ENCODE measurements around the gene PRKCSH.
"Not testable (repeated sequence)": the region's sequence is repeated elsewhere in the genome, so short reads cannot be mapped to it uniquely, and the experiment has no call there.

Gene PRKCSH

DNA sequence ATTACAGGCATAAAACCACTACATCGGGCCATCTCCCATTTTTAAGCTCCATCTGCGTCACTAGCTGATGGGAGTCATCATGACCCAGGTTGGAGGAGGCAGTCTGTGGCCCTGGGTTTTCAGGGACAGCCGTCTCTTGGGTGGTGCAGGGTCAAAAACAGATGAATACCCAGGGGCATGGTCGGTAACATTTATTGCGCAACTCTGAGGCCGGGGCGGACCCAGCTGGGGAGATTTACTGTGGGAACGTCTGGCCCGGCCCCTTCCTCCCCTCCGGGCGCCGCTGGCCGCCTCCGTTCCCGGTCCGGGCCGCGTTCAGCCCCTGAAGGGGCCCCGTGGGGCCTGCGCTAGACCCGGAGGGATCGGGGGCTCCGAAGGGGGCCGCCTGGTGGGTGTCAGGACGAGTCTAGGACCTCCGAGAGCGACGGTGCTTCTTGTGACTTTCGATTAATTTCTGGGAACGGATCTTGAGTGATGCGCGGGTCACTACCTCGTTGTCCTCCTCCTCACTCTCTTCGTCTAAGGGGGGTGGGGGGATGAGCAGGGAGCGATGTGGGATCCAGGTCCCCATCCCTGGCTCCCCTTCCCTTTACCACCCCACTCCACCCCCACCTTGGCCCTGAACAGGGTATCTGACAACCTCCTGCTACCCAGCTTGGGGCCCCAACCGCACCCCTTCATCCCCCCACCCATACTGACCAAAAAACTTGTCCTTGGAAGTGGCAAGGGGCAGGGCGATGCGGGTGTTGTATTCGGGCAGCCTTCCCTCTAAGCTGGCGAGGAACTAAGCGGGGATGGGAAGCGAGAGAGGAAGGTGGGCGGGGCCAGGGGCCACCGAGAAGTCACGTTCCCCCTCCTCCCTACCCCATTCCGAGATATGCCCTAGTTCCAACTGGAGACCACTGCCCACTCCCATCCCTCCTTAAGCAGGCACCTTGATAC lies 14.7 kb upstream of the PRKCSH start:
- no peak for DNase-seq (ENCODE audit: low spot score)

DNA sequence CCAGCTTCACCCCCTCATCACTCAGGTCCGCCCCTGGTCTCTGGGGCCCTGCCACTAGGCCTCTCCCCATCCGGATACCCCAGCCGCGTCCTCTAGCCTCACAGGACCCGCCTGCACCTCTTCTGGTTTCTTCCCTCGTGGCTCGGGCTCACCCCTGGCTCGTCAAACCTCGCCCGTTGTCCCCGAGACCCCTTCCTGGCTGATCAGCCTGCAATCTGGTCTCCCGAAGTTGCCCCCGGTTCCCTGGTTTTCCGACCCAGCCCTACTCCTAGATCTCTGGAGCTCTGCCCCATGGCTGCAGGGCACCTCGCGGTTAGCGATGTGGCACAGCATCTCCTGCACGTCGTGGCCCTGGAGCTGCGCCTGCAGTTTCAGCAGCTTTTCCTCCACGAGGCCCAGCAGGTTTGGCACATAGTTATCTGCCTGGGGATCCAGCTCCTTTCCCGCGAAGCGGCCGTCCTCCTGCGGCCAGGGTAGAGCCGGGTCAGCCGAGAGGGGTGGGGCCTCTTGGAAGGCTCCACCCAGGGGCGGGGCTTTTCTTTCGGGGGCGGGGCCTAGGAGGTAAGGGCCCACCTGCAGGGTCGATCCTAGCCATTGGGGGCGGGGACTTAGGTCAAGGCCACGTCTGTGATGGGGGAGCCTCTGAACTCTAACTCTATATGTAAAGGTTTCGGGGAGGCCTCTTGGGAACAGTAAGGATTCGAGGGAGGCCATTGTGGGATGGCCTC lies 13.9 kb upstream of the PRKCSH start:
- DNase-seq (ENCODE audit: low spot score), result no peak

DNA sequence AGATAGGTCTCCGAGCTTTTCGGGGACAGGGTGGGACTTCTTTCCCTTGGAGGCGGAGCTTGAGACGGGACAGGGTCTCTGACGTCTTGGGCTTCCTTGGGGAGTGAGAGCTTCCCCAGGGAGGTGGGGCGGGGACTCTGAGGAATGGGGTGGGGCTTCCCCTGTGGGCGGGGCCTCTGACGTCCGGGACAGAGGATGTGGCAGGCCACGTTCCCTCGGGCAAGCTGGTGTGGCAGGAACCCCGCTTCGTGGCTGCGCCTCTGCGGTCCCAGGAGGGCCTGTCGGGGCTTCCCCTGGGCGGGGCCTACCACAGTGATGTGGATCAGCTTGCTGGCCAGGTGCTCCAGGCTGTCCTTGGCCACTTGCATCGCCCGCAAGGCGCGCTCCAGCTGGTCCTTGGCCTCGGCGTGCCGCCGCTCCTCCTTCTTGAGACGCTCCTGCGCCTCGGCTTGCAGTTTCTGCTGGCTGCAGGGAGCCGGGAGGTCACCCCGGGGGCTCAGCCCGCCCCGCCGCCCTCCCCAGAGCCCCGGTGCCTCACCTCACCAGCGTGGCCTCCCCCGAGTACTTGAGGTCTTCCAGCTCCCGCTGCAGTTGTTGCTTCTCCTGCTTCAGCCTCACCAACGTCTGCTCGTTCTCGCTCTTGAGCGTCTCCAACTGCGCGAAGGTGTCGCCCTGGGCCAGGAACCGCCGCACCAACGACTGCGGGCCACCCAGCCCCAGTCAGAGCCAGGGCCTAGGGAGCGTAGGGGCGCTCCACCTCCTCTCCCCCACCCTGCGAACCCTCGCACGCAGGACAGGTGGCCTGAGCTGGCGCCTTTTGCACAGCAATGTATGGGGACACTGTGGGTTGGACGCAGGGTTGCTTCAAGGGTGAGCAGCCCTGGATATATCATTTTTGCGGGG lies 13.0 kb upstream of the PRKCSH start:
- DNase-seq (ENCODE audit: low spot score), result peak; percentile 86

DNA sequence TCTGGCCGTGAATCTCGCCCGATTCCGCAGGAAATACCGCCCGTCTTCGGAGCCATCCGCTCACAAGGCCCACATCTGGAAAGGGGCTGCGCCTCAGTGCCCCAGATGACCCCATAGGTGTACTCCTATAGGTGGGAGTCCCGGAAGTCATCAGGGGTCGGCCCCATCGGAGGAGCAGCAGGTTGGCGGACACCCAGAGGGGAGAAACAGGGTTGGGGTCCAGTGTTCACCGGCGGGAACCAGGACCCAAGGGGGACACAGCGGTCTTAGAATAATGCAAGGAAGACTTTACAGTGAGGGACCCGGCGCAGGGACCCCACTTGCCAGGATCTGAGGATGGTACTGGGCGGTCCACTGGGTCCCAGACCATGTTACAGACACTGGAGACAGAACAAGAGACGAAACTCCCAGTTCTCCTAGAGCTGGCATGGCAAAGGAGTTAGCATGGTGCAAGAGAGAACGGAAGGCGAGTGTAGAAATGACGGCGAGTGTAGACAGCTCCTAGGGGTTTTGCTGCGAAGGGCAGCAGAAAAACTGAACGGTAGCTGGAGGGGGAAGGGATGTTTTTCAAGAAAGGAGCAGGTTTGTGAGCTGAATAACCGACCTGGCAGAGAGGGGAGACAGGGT lies 12.2 kb upstream of the PRKCSH start:
- no peak for DNase-seq (ENCODE audit: low spot score)

DNA sequence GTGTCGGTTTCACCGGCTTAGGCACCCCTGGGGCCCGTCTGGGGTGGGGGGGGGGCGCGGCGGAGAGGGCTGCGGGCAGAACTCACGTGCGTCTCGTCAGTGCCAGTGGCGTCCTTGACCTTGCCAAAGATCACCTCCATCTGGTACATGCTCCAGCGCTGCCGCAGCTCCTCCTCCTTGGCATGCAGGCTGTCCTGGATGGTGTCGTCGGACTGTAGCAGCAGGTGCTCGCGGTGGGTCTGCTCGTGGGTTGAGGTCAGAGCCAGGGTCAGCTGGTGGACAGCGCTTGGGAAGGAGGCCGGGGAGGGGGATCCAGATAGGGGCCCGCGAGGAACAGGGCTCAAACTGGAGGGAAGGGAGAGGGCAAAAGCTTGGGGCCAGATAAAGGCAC lies 11.6 kb upstream of the PRKCSH start:
- DNase-seq (ENCODE audit: low spot score), result no peak

DNA sequence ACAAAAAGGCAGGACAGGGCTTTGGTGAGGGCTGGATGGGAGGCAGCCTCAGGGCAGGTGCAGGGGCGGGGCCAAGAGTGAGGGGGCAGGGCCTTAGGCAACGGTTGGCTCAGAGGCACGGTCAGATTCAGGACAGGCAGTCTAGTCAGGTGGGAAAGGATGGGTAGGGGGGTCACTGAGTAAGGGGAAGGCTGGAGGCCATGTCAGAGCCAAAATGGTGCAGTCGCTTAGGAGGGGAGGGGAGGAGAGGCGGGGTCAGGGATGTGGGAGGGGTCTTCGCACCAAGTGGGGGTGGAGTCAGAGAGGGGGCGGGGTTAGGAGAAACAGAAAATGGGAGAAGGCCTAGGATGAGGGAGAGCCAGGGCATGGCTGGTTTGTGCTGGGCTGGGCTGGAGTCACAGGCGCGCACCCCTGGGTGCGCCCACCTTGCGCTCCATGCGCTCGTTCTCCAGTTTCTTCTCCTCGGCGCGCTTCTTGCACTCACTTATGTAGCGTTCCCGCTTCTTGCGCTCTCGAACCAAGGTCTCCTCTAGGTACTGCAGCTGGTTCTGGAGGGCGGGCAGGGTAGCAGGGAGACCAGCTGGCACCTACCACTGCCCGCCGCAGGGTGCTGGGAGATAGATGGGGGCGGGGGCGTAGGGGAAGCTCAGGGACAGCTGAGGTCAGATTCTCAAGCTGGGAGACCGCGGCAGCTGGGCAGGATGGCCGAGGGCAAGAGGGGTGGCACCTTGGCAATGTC lies 9.5 kb upstream of the PRKCSH start:
- DNase-seq (ENCODE audit: low spot score), result no peak

DNA sequence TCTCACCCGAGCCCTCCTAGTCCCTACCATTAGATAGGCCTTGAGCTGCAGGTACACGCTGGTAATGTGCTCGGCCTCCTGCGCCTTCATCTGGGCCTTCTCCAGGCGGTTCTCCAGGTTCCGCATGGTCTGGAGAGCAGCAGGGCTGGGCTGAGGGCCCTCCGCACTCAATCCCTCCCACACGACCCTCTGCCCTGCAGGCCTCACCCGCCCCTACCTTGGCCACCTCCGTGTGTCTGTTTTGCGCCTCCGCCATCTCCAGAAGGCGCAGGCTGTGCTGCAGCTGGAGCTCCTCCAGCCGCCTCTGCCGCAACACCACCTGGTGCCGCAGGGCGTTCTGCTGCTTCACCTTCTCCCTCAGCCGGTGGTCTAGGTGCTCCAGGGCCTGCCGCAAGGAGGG lies 8.8 kb upstream of the PRKCSH start:
- DNase-seq (ENCODE audit: low spot score), result no peak

DNA sequence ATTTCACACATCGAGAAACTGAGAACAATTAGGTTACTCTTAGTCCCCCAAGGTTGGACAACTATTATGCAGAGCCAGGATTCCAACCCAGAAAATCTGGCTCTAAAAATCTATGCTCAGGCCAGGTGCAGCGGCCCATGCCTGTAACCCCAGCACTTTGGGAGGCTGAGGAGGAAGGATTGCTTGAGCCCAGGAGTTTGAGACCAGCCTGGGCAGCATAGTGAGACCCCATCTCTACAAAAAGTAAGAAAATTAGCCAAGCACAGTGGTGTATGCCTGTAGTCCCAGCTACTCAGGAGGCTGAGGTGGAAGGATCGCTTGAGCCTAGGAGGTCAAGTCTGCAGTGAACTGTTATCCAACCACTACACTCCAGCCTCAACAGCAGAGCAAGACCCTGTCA lies 1.9 kb upstream of the PRKCSH start:
- DNase-seq (ENCODE audit: low spot score), result not testable (repeated sequence)

DNA sequence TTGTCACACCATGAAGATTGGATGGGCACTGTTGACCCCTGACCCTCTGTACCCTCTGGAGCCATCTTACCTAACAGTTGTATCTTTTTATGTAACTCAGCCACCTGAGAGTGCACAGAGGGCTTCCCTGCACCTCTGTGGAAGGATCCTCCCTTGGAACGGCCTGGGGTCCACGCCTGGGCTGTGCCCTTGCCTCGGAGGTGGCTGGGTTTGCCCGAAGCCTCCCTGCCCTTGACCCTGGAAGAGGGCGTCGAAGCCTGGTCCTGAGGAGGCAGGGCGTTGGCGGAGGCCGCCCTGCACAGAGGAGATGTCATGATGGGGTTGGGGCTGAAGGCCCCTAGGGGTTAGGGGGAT lies 755 bp upstream of the PRKCSH start:
- DNase-seq (ENCODE audit: low spot score), result no peak

DNA sequence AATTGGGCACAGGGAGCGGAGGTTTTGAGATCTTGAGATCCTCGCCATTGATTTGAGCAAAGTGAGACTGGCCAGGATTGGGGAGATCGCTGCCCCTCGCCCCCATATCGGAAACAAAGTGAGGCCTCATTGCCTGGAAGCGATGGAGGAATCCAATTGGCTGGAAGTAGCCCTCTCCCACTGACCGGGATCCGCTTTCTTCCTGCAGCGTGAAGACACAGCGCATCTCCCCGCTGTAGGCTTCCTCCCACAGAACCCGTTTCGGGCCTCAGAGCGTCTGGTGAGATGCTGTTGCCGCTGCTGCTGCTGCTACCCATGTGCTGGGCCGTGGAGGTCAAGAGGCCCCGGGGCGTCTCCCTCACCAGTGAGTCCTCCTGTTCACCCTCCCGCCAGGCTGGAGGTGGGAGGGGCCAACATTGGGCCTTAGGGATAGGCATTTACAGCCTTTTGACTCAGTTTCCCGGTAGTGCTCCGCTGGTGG lies 438 bp downstream of the PRKCSH start:
- DNase-seq (ENCODE audit: low spot score), result peak; percentile 40

DNA sequence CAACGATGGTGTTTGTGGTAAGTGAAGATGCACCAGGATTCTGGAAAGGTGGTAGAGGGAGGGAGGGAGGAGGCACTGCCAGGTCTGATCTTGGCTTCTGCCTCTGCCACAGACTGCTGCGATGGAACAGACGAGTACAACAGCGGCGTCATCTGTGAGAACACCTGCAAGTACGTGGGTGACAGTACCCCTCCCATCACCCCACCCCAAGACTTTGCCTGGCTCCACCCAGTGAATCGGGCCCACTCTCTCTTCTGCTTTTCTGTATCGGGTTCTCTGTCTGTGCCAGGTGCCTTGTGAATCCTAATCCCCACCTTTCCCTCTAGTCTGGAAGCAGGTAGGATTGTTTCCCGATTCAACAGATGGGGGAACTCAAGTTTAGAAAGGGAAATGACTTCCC lies 2.5 kb downstream of the PRKCSH start:
- no peak for DNase-seq (ENCODE audit: low spot score)

DNA sequence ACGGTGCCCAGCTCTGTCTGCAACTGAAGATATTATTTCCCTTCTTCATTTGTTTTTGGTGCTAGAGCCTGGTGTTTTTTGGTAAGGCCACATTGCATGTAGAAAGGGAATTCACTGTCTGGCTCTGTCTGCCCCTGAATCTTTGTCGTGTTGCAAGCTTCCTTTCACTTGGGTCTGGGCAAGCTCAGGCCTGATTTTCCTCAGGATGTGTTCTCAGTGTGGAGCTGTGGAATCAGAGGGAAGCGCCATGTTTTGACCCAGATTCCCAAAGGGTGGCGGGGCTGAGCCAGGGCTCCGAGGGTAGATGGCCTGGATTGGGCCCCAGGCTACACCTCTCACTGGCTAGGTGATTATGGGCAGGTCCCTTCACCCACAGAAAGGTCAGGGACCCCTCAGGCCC lies 8.6 kb downstream of the PRKCSH start:
- DNase-seq (ENCODE audit: low spot score), result no peak

DNA sequence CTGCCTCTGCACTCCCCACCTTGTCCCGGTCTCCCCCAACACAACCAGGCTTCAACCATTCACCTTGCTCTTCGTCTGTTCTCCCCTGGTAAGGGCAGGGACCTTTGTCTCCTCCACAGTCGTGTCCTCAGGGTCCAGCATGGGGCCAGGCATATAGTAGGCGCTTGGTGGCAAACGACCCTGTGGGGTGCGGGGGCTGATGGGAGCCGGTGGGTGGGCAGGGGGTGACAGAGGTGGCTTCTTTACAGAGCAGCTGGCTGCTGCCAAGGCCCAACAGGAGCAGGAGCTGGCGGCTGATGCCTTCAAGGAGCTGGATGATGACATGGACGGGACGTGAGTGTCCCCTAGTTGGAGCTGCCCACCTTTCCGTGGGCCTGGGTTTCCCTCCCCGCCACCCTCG lies 9.7 kb downstream of the PRKCSH start:
- no peak for DNase-seq (ENCODE audit: low spot score)

DNA sequence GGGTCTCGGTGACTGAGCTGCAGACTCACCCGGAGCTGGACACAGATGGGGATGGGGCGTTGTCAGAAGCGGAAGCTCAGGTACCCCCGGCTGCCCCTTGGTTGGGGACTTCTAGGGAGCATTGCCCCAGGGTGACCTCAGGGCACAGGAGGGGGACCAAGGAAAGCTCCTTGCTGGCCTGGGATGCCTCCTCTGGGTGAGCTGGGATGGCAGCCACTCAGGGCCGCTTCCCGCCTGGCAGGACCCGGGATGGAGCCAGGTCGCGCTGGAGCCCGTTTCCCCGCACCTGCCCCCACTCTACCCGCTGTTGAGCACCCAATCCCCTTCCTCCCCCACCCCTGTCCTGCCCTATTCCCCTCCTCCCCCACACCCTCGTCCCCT lies 10.8 kb downstream of the PRKCSH start:
- DNase-seq (ENCODE audit: low spot score), result no peak

DNA sequence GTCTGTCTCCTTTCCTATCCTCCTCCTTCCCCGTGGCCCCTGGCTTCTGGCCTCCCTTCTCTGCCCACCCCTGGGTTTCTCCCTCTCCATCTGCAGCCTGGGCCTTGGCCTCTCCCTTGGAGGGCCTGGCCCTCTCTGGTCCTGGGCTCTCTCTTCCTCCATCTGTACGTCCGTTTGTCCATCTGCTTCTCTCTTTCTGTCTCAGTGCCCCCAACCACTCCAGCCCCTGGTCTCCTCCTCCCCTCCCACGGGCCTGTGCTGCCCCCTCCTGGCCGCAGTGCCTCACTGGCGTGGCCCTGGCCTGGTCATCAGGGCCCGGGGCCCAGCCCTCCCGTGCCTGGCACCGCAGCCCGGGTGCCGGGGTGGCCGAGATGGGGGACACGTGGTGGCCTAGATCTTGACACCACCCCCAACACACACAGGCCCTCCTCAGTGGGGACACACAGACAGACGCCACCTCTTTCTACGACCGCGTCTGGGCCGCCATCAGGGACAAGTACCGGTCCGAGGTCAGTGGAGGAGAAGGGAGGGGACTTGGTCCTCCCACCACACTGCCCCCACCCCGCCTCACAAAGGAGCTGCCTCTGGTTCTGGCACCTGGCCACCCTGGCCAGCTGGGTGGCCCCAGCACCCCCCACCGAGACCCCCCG lies 11.3 kb downstream of the PRKCSH start:
- peak; percentile 91 for DNase-seq (ENCODE audit: low spot score)

DNA sequence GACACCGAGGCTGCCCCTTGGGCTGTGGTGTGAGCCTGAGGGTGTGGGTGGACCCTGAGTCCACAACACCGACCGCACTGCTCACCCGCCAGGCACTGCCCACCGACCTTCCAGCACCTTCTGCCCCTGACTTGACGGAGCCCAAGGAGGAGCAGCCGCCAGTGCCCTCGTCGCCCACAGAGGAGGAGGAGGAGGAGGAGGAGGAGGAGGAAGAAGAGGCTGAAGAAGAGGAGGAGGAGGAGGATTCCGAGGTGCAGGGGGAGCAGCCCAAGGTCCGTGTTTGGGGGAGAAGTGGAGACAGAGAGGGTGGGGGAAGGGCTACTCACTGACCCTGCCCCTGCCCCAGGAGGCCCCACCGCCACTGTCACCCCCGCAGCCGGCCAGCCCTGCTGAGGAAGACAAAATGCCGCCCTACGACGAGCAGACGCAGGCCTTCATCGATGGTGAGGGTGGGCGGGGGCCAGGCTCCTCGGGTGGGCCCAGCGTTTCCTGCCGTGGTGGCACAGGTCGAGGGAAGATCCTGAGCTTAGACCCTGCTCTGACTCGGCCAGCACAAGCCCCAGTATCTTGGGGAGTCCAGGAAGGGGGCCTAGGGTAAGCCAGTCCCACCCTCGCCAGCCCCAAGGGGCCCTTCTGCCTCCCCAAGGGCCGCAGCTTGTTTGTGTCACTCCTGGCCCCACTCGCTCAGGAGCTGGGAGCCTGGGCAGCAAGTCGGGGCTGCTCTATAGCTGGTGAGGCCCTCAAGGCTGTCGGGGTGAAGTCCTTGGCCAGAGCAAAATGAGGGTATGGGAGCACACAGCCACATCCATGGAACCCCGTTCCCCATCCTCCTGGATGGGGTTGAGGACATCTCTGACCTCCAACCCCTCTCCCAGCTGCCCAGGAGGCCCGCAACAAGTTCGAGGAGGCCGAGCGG lies 12.2 kb downstream of the PRKCSH start:
- no peak for DNase-seq (ENCODE audit: low spot score)

DNA sequence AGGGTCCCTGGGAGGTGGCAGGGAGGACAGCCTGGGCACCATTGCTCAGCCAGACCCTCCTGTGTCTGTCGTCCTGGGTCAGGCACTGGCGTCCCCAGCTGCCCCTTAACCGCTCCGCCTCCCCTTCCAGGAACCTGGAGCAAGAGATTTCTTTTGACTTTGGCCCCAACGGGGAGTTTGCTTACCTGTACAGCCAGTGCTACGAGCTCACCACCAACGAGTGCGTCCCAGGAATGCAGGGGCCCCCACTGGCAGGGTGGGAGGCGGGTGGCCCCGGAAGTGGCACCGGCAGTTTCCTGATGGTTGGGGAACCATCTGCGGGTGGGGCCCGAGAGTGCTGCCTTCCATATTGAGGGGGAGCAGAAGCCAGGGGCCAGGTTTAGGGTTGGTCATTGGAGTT lies 13.0 kb downstream of the PRKCSH start:
- no peak for DNase-seq (ENCODE audit: low spot score)

DNA sequence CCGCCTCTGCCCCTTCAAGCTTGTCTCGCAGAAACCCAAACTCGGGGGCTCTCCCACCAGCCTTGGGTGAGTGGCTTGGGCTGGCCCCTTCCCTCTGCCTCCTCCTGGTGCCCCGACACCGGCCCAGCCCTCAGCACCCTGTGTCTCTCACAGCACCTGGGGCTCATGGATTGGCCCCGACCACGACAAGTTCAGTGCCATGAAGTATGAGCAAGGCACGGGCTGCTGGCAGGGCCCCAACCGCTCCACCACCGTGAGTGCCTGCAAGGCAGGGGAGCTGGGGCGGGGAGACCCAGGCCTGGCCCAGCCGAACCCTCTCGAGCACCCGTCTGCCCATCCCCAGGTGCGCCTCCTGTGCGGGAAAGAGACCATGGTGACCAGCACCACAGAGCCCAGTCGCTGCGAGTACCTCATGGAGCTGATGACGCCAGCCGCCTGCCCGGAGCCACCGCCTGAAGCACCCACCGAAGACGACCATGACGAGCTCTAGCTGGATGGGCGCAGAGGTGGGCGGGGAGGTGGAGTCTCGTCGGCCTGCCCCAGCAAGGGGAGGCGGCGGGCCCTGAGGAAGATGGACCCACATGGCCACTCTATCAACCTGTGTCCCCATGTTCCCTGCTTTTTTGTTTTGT lies 13.6 kb downstream of the PRKCSH start:
- DNase-seq (ENCODE audit: low spot score), result no peak

Measured in AG08396 (cell line).